MM.1S (cell line): Measurements from ENCODE around the gene ANKRD6.

ENCODE experiments used
- DNase-seq: peaks from one replicate; pipeline ENCODE4 v3.0.0-alpha.2; 2015
- H2AFZ ChIP-seq: fragments of 300-600 bp; sonication (generic); 2 replicates; pipeline ENCODE4 v1.6.0; 2016; ENCODE audit warnings: antibody characterized with exemption, low read length
- H3F3A ChIP-seq: fragments of 300-600 bp; sonication (generic); 2 replicates; pipeline ENCODE4 v1.6.1; 2016; ENCODE audit warnings: mild to moderate bottlenecking, antibody characterized with exemption, low read length, moderate library complexity, mixed read lengths; ENCODE audit not compliant: insufficient read depth
- H3K27ac ChIP-seq: fragments of 300-600 bp; sonication (generic); 2 replicates; pipeline ENCODE4 v1.5.1; 2016; ENCODE audit warnings: mild to moderate bottlenecking, low read length
- H3K27me3 ChIP-seq: fragments of 300-600 bp; sonication (generic); replicated peaks from 2 replicates; pipeline ENCODE4 v1.6.0; 2016; ENCODE audit warnings: low read length; ENCODE audit not compliant: insufficient read depth
- H3K36me3 ChIP-seq: fragments of 300-600 bp; sonication (generic); replicated peaks from 2 replicates; pipeline ENCODE4 v1.6.1; 2016; ENCODE audit warnings: mild to moderate bottlenecking, low read length, mixed read lengths; ENCODE audit not compliant: insufficient read depth
- H3K4me1 ChIP-seq: fragments of 300-600 bp; sonication (generic); 2 replicates; pipeline ENCODE4 v1.6.1; 2016; ENCODE audit warnings: low read length, mixed read lengths
- H3K4me2 ChIP-seq: fragments of 300-600 bp; sonication (generic); 2 replicates; pipeline ENCODE4 v1.6.0; 2016; ENCODE audit warnings: low read depth, low read length
- H3K4me3 ChIP-seq: fragments of 300-600 bp; sonication (generic); 2 replicates; pipeline ENCODE4 v1.5.1; 2016; ENCODE audit warnings: low read length, mixed read lengths
- H3K79me2 ChIP-seq: fragments of 300-600 bp; sonication (generic); 2 replicates; pipeline ENCODE4 v1.6.1; 2016; ENCODE audit warnings: mixed run types, low read length, mixed read lengths
- H3K9ac ChIP-seq: fragments of 300-600 bp; sonication (generic); 2 replicates; pipeline ENCODE4 v1.6.1; 2016; ENCODE audit warnings: low read length, mixed read lengths
- H3K9me2 ChIP-seq: fragments of 300-600 bp; sonication (generic); replicated peaks from 2 replicates; pipeline ENCODE4 v1.6.1; 2016; ENCODE audit warnings: mild to moderate bottlenecking, low read length, mixed read lengths; ENCODE audit not compliant: insufficient read depth
- H3K9me3 ChIP-seq: fragments of 300-600 bp; sonication (generic); replicated peaks from 2 replicates; pipeline ENCODE4 v1.6.1; 2016; ENCODE audit warnings: mild to moderate bottlenecking, low read length, mixed read lengths; ENCODE audit not compliant: insufficient read depth
- H4K20me1 ChIP-seq: fragments of 300-600 bp; sonication (generic); 2 replicates; pipeline ENCODE4 v1.6.1; 2016; ENCODE audit warnings: mild to moderate bottlenecking, low read length, moderate library complexity, mixed read lengths; ENCODE audit not compliant: insufficient read depth
- CTCF ChIP-seq: fragments of 300-600 bp; sonication (generic); IDR thresholded peaks from 2 replicates; pipeline ENCODE4 v1.5.1; 2016; ENCODE audit warnings: antibody characterized with exemption, low read length, mixed read lengths
- EZH2 ChIP-seq: fragments of 300-600 bp; sonication (generic); optimal IDR thresholded peaks from 2 replicates; pipeline ENCODE3; 2017; ENCODE audit warnings: low read depth, mild to moderate bottlenecking, antibody characterized with exemption, low read length, mixed read lengths
- EZH2phosphoT487 ChIP-seq: fragments of 300-600 bp; sonication (generic); IDR thresholded peaks from 2 replicates; pipeline ENCODE4 v1.6.1; 2018; ENCODE audit warnings: antibody characterized with exemption, low read length

Gene ANKRD6

GRCh38 chr6:89590133-89590532, 157.2 kb downstream of the ANKRD6 start:
- Histone ChIP-seq H3K9me2 (no peaks in the 10 kb centered on the region), H4K20me1 (no peaks in the 10 kb centered on the region), H3K9me3 (no peaks in the 10 kb centered on the region), H3K36me3 (no peaks in the 10 kb centered on the region), H3K27me3 (no peaks in the 10 kb centered on the region), H3K4me1 (no peaks in the 10 kb centered on the region), H3K4me2 (no peak overlapping the region), H2AFZ (no peak overlapping the region), H3F3A (no peaks in the 10 kb centered on the region), H3K4me3 (no peak overlapping the region), H3K79me2 (no peaks in the 10 kb centered on the region), H3K9ac (no peak overlapping the region), H3K27ac (no peak overlapping the region)
- TF ChIP-seq EZH2 (no peak), EZH2phosphoT487 (no peak), CTCF (no peak)
- DNase-seq: no peak

- H4K20me1 ChIP-seq: no peaks in the 10 kb centered on the region
- H3K4me1 ChIP-seq: peaks cover 12% of the 10 kb centered on the region
- DNase-seq: no peak
- H3K79me2 ChIP-seq: no peaks in the 10 kb centered on the region
- no peak for TF ChIP-seq EZH2phosphoT487
- TF ChIP-seq CTCF: no peak
- no peak for TF ChIP-seq EZH2
- no peaks in the 10 kb centered on the region for H3K9me2 ChIP-seq
- H3K36me3 ChIP-seq: no peaks in the 10 kb centered on the region
- H3K9me3 ChIP-seq: no peaks in the 10 kb centered on the region
- H3K27ac ChIP-seq: no peak overlapping the region
- H3K4me2 ChIP-seq: no peak overlapping the region
- no peaks in the 10 kb centered on the region for H3K27me3 ChIP-seq
- H3F3A ChIP-seq: no peaks in the 10 kb centered on the region
- no peak overlapping the region for H3K9ac ChIP-seq
- no peak overlapping the region for H3K4me3 ChIP-seq
- no peak overlapping the region for H2AFZ ChIP-seq
Measured at GRCh38 chr6:89591745-89592144, 158.8 kb downstream of the ANKRD6 start.

GRCh38 chr6:89596056-89596455, 163.1 kb downstream of the ANKRD6 start:
- H3K9me2 ChIP-seq: no peaks in the 10 kb centered on the region
- H3K4me3 ChIP-seq: no peak overlapping the region
- peak overlapping the region; percentile 8; the same call in 1 of the 2 replicates for H2AFZ ChIP-seq
- DNase-seq: peak; percentile 62
- TF ChIP-seq CTCF: no peak
- no peak for TF ChIP-seq EZH2
- TF ChIP-seq EZH2phosphoT487: no peak
- H3K36me3 ChIP-seq: no peaks in the 10 kb centered on the region
- H3K9me3 ChIP-seq: no peaks in the 10 kb centered on the region
- H3F3A ChIP-seq: peaks cover 8% of the 10 kb centered on the region; the same call in 1 of the 2 replicates
- no peak overlapping the region for H3K9ac ChIP-seq
- no peaks in the 10 kb centered on the region for H3K27me3 ChIP-seq
- no peaks in the 10 kb centered on the region for H4K20me1 ChIP-seq
- H3K4me1 ChIP-seq: peaks cover 30% of the 10 kb centered on the region
- H3K27ac ChIP-seq: peak overlapping the region; percentile 9; the same call in 1 of the 2 replicates
- H3K4me2 ChIP-seq: no peak overlapping the region
- no peaks in the 10 kb centered on the region for H3K79me2 ChIP-seq
